Spleen (tissue), 7 donors: ENCODE measurements around the gene TSC22D1.

ENCODE experiments used
- POLR2A ChIP-seq, 3 donors: fragments of 450-650 bp; IDR thresholded peaks; one replicate each; pipeline ENCODE4 v1.5.1; 2017; ENCODE audit warnings: antibody characterized with exemption in 3 of 3, mild to moderate bottlenecking in 1 of 3
- TF ChIP-seq, protein P1 (sequence below), 11 experiments: fragments of 200-600 bp in 7 of 11; fragments of 450-650 bp in 4 of 11; sonication (generic) in 4 of 11; IDR thresholded peaks in 8 of 11; conservative IDR thresholded peaks in 3 of 11; 1 replicate in 7 of 11; 2 replicates in 4 of 11; pipeline versions ENCODE4 v1.4.0 to v1.8.0; 2016 to 2021; ENCODE audit warnings: antibody characterized with exemption in 11 of 11, inconsistent platforms in 4 of 11, mild to moderate bottlenecking in 1 of 11
- donor health status: DM: no; HTN: no; CAD: no; lungs with moderate emphysema.
- donor health status: DM: no; HTN: no; CAD: no.
- donor health status: DM: no; HTN: no; CAD: no.

DNA sequence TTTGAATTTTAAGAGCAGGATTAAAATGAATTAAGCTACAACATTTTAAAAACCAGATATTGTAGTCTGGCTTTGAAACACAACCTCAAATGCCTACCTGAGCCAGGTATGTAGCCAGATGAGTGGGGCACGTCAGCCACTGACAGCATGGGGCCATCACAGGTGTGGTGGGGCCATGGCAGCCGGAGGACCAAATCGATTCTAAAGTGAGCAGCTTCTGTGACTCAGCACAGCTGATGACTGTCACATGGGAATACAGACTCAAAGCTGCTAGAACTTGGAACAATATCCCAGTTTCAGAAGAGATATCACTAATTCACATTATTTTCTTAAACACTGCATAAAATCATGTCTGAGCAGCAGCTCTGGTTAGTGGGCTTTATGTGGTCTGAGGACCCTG, 149.7 kb downstream of the TSC22D1 start:
- TF ChIP-seq POLR2A (IDR thresholded peaks at IDR 0.05), result no peak
- TF ChIP-seq, protein P1, sequence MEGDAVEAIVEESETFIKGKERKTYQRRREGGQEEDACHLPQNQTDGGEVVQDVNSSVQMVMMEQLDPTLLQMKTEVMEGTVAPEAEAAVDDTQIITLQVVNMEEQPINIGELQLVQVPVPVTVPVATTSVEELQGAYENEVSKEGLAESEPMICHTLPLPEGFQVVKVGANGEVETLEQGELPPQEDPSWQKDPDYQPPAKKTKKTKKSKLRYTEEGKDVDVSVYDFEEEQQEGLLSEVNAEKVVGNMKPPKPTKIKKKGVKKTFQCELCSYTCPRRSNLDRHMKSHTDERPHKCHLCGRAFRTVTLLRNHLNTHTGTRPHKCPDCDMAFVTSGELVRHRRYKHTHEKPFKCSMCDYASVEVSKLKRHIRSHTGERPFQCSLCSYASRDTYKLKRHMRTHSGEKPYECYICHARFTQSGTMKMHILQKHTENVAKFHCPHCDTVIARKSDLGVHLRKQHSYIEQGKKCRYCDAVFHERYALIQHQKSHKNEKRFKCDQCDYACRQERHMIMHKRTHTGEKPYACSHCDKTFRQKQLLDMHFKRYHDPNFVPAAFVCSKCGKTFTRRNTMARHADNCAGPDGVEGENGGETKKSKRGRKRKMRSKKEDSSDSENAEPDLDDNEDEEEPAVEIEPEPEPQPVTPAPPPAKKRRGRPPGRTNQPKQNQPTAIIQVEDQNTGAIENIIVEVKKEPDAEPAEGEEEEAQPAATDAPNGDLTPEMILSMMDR (IDR thresholded peaks at IDR 0.05 in 8 of 11, conservative IDR thresholded peaks at IDR 0.05 in 3 of 11), result no peak
